ENCODE measurements around the gene SLC1A7. TPM values are rescaled to one million over a fixed set of nuclear protein-coding genes. Genes with fewer than 3 reads are reported as not detected.

SLC1A7 gene
- total RNA-seq, 1 donor from 2014 or later: not detected

DNA sequence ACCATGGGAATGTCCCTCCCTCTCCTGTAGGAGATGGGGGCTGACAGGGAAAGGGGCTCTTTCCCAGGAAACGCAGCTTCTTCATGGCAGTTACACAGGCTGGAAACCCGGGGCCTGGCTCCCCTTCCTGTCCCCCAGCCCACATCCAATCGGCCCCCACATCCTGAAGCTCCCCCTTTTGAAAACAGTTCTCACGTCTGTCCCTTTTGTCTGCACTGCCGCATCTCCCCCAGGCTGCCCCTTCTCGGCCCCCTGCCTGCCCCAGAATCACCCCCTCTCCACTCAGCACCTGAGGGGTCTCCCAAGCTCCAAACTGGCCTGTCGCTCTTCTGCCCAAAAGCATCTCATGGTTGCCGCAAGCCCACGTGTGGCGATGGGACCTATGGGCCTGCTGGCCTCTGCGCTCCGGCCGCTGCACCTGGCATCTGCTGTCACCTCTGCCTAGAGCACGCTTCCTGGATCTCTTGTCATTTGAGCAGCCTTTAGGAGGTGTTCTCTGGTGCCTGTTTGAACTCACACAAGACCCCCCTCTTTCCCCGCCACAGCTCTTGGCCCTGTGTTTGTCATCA is 867 bp downstream of the SLC1A7 start:
- DNase-seq (ENCODE audit: low read depth) (no peak), FAIRE-seq (no peak)
- Histone ChIP-seq H3K36me3 (ENCODE audit: control insufficient read depth, insufficient read depth, low read length) (no peaks in the 10 kb centered on the region), H3K4me3 (ENCODE audit: low read depth, low read length) (no peak overlapping the region), H3K27me3 (ENCODE audit: control insufficient read depth, insufficient read depth, low read length) (no peaks in the 10 kb centered on the region)
- TF ChIP-seq, protein P1, sequence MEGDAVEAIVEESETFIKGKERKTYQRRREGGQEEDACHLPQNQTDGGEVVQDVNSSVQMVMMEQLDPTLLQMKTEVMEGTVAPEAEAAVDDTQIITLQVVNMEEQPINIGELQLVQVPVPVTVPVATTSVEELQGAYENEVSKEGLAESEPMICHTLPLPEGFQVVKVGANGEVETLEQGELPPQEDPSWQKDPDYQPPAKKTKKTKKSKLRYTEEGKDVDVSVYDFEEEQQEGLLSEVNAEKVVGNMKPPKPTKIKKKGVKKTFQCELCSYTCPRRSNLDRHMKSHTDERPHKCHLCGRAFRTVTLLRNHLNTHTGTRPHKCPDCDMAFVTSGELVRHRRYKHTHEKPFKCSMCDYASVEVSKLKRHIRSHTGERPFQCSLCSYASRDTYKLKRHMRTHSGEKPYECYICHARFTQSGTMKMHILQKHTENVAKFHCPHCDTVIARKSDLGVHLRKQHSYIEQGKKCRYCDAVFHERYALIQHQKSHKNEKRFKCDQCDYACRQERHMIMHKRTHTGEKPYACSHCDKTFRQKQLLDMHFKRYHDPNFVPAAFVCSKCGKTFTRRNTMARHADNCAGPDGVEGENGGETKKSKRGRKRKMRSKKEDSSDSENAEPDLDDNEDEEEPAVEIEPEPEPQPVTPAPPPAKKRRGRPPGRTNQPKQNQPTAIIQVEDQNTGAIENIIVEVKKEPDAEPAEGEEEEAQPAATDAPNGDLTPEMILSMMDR (IDR thresholded peaks at IDR 0.05; ENCODE audit: insufficient read depth, low read length, severe bottlenecking): no peak

DNA sequence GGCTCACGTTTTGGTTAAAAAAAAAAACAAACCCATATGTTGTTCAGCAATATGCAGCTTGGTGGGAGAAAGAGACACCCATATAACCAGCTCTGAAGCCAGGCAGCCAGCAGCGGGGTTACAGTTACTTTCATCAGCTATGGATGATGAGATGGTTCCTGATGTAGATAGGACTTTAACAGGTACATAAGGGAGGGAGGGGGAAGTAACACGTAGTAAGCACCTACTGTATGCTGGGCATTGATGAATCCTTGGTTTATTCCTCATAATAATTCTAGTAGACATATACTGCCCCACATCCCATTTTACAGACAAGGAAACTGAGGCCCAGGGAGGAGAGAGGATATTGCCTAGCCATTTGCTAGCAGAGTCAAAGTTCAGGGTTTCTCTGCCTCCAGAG is 2.0 kb downstream of the SLC1A7 start:
- Histone ChIP-seq H3K27me3 (ENCODE audit: control insufficient read depth, insufficient read depth, low read length) (no peaks in the 10 kb centered on the region), H3K36me3 (ENCODE audit: control insufficient read depth, insufficient read depth, low read length) (no peaks in the 10 kb centered on the region), H3K4me3 (ENCODE audit: low read depth, low read length) (no peak overlapping the region)
- DNase-seq (ENCODE audit: low read depth) (no peak), FAIRE-seq (no peak)
- TF ChIP-seq, protein P1 (IDR thresholded peaks at IDR 0.05; ENCODE audit: insufficient read depth, low read length, severe bottlenecking): no peak

DNA sequence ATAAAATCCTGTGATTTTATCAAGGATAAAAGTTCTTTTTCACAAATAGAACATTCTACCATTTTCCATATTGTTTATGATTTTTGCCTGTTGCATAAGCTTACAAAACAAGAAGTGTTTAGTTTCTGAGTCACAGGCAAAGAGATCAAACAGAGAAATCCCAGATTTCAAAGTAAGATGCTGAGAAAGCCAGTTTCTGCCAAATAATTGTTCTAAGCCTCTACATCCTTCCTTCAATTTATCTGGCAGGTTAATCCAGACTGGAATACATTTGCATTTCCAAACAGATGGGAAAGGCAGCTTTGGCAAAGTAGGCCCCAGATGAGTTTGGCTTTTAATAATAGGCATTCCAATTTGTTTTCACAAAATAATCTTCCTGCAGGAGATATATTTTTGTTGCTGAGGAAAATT is 2.5 kb downstream of the SLC1A7 start:
- Histone ChIP-seq H3K4me3 (ENCODE audit: low read depth, low read length) (no peak overlapping the region), H3K36me3 (ENCODE audit: control insufficient read depth, insufficient read depth, low read length) (no peaks in the 10 kb centered on the region), H3K27me3 (ENCODE audit: control insufficient read depth, insufficient read depth, low read length) (no peaks in the 10 kb centered on the region)
- TF ChIP-seq, protein P1 (IDR thresholded peaks at IDR 0.05; ENCODE audit: insufficient read depth, low read length, severe bottlenecking): no peak
- DNase-seq (ENCODE audit: low read depth) (peak; percentile 29), FAIRE-seq (no peak)

DNA sequence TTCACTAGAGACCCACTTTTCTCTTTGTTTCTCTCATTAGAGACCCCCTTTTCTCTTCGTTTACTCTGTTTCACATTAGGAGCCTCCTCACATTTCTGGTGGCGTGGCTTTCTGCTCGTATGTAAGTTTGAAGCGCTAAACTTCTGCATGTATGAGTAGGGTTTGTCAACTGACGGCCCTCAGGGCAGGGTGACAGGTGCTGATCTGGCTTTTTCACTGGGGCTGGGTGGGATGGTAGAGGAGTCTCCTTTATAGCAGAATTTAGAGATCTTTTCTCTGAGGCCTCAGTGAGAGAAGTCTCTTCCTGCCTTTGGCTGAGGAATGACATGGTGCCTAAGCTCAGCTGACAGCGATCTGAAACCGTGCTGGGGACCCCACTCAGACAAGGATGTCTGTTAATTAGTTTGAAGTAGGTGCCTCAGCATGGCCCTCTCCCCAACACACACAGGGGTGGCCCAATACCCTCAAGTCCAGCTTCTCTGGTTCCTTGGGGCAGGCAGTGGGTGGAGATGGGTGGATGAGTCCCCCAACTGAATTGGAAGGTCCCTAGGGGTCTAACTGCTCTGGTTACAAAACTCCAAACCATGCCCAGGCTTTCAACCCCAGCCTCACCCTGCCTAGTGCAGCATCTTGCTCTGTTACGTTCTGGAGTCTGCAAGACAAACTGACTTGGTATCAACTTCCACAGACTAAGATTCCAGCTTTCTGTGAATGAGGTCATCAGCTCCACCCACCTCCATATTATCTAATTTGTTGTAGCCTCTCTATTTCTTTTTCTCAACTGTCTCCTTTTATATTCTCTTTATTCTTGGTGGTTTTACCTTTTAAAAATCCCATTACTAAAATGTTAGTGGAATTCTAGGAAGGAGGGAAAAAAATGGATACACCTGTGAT is 3.2 kb downstream of the SLC1A7 start:
- FAIRE-seq (no peak), DNase-seq (ENCODE audit: low read depth) (no peak)
- H3K27me3 ChIP-seq (ENCODE audit: control insufficient read depth, insufficient read depth, low read length): no peaks in the 10 kb centered on the region
- H3K36me3 ChIP-seq (ENCODE audit: control insufficient read depth, insufficient read depth, low read length): no peaks in the 10 kb centered on the region
- H3K4me3 ChIP-seq (ENCODE audit: low read depth, low read length): no peak overlapping the region
- TF ChIP-seq, protein P1 (IDR thresholded peaks at IDR 0.05; ENCODE audit: insufficient read depth, low read length, severe bottlenecking): no peak

DNA sequence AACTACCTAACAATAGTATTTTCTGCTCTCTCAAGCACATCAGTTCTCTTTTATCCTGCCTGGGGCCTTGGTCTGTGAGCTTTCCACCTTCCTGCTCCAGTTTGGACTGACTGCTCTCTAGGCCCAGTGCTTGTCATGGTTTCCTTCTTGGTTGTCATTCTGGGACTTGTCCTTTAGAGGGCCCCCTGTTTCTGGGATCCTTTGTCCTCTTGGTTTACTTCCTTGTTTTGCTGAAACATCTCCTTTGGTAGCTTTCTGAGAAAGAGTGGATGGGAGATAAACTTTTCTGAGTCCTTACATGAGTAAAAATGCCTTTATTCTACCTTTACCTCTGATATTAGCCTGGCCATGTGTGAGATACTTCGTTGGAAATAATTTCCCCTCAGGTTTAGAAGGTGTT is 4.7 kb downstream of the SLC1A7 start:
- TF ChIP-seq, protein P1 (IDR thresholded peaks at IDR 0.05; ENCODE audit: insufficient read depth, low read length, severe bottlenecking): no peak
- FAIRE-seq: no peak
- DNase-seq (ENCODE audit: low read depth): no peak
- Histone ChIP-seq H3K4me3 (ENCODE audit: low read depth, low read length) (no peak overlapping the region), H3K36me3 (ENCODE audit: control insufficient read depth, insufficient read depth, low read length) (no peaks in the 10 kb centered on the region), H3K27me3 (ENCODE audit: control insufficient read depth, insufficient read depth, low read length) (no peaks in the 10 kb centered on the region)
